ENCODE results near the gene BMP6. TPM values are rescaled to one million over a fixed set of nuclear protein-coding genes. Genes with fewer than 3 reads are reported as not detected.

Gene BMP6
- total RNA-seq, 1 experiment from 2014 or later, result 1.6 TPM

- TF ChIP-seq CEBPB (IDR thresholded peaks at IDR 0.05; ENCODE audit: low read depth), result no peak
- no peak for TF ChIP-seq ZBTB33 (IDR thresholded peaks at IDR 0.05; ENCODE audit: extremely low read depth, insufficient replicate concordance, low read length)
Observed at GRCh38 chr6:7848229-7848628, 122.3 kb downstream of the BMP6 start (continued).

GRCh38 chr6:7851780-7852179 is 125.9 kb downstream of the BMP6 start:
- Histone ChIP-seq H3K9me3 (ENCODE audit: control insufficient read depth in 1 of 2, insufficient read depth in 1 of 2, low read depth in 1 of 2, low read length in 2 of 2) (peaks cover 0 to 14% of the 10 kb centered on the region in 2 experiments; a peak in 2 of 4 replicates), H3K4me3 (replicated peaks in 1 of 2; ENCODE audit: low read depth in 1 of 2, low read length in 2 of 2) (no peak overlapping the region), H3K9ac (ENCODE audit: low read length) (no peak overlapping the region), H3K79me2 (ENCODE audit: insufficient read depth, low read length) (no peaks in the 10 kb centered on the region), H3K9me2 (ENCODE audit: insufficient read depth) (no peaks in the 10 kb centered on the region), H3K27ac (ENCODE audit: low read depth, low read length) (no peak overlapping the region), H3K27me3 (ENCODE audit: insufficient read depth, low read length) (no peaks in the 10 kb centered on the region), H3K4me1 (ENCODE audit: control insufficient read depth in 1 of 2, insufficient read depth in 2 of 2, low read length in 2 of 2) (no peaks in the 10 kb centered on the region), H3K4me2 (ENCODE audit: low read length) (no peak overlapping the region), H2AFZ (ENCODE audit: low read depth, low read length, poor library complexity, severe bottlenecking) (no peak overlapping the region), H3K36me3 (ENCODE audit: control insufficient read depth in 1 of 2, insufficient read depth in 2 of 2, low read length in 2 of 2) (no peaks in the 10 kb centered on the region), H4K20me1 (ENCODE audit: insufficient read depth) (no peaks in the 10 kb centered on the region)
- ATAC-seq (no peak), DNase-seq (ENCODE audit: low read depth, low spot score) (no peak)
- BruUV-seq (replicated peaks), result no TSS peak
- POLR2A ChIA-PET, result no interaction called here
- TF ChIP-seq EZH2 (IDR thresholded peaks at IDR 0.05) (no peak), REST (IDR thresholded peaks at IDR 0.05; ENCODE audit: low read depth) (no peak), POLR2A (IDR thresholded peaks at IDR 0.05; ENCODE audit: borderline replicate concordance, extremely low read depth, insufficient read depth, insufficient read length) (no peak), ELF1 (IDR thresholded peaks at IDR 0.05; ENCODE audit: borderline replicate concordance, low read depth) (no peak), CBX3 (IDR thresholded peaks at IDR 0.05; ENCODE audit: low read depth) (no peak), YY1 (IDR thresholded peaks at IDR 0.05; ENCODE audit: extremely low read depth, insufficient replicate concordance, low read depth, low read length) (no peak), CEBPB (IDR thresholded peaks at IDR 0.05; ENCODE audit: low read depth) (no peak), ZFX (IDR thresholded peaks at IDR 0.05) (no peak), CTCF (IDR thresholded peaks at IDR 0.05 in 2 of 3, conservative IDR thresholded peaks at IDR 0.05 in 1 of 3; ENCODE audit: borderline replicate concordance in 1 of 3, insufficient read depth in 1 of 3, low read depth in 2 of 3, low read length in 2 of 3) (no peak), POLR2AphosphoS5 (IDR thresholded peaks at IDR 0.05; ENCODE audit: low read depth, low read length) (no peak), TCF7L2 (IDR thresholded peaks at IDR 0.05; ENCODE audit: borderline replicate concordance, extremely low read depth, insufficient read depth, insufficient read length) (no peak), EGR1 (IDR thresholded peaks at IDR 0.05; ENCODE audit: low read depth) (no peak), EZH2phosphoT487 (IDR thresholded peaks at IDR 0.05; ENCODE audit: borderline replicate concordance) (no peak)
- intact Hi-C loops (cut with micrococcal nuclease), result no loop called here
- RAD21 ChIA-PET (ENCODE audit: low non-redundant PET in 1 of 2, low total read pairs in 2 of 2, uncharacterized antibody in 2 of 2, unreplicated experiment in 2 of 2), result no interaction called here
- CTCF ChIA-PET, result no interaction called here

Data from HCT116 (cell line).